ENCODE results near the gene RBM4. TPM values are rescaled to one million over a fixed set of nuclear protein-coding genes. Genes with fewer than 3 reads are reported as not detected.
A peak's percentile ranks its signal among the peaks of the same experiment; 100 is the strongest.

RBM4 gene
- total RNA-seq, 1 experiment from 2014 or later = 272 TPM

- no CpG with 5 or more reads among the region's 6 CpGs for WGBS (ENCODE audit: extremely low coverage, insufficient read length, low lambda C conversion rate)
- Mint-ChIP-seq H3K36me3 (ENCODE audit: insufficient read depth in 1 of 3, low read depth in 3 of 3) (peaks cover 43 to 75% (median 71%) of the 10 kb centered on the region in 3 experiments), H3K4me3 (no peak overlapping the region), H3K9me3 (no peaks in the 10 kb centered on the region), H3K27ac (peak overlapping the region in 1 of 3 experiments; percentile 65; a peak in 2 of 7 replicates), H3K4me1 (no peaks in the 10 kb centered on the region), H3K27me3 (ENCODE audit: low read depth) (no peaks in the 10 kb centered on the region; the same call in 1 of the 2 replicates)
- Histone ChIP-seq H3K4me2 (ENCODE audit: insufficient read depth, insufficient read length, low read length) (no peak overlapping the region), H3K4me1 (ENCODE audit: insufficient read depth, low read length) (no peaks in the 10 kb centered on the region), H4K5ac (ENCODE audit: insufficient read length, low read depth, low read length) (no peak overlapping the region), H2BK120ac (ENCODE audit: low read depth, low read length, poor library complexity, severe bottlenecking) (no peak overlapping the region), H3K79me2 (ENCODE audit: insufficient read depth, low read length) (no peaks in the 10 kb centered on the region; the same call in 1 of the 2 replicates), H3K18ac (ENCODE audit: insufficient read length, low read depth, low read length) (no peak overlapping the region), H3K9me3 (ENCODE audit: control insufficient read depth, low read depth, low read length) (no peaks in the 10 kb centered on the region), H3K27me3 (ENCODE audit: insufficient read depth, low read length) (no peaks in the 10 kb centered on the region), H4K8ac (replicated peaks; ENCODE audit: insufficient read length, low read depth, low read length) (no peak overlapping the region), H3K79me1 (ENCODE audit: insufficient read depth, low read depth, low read length, poor library complexity, severe bottlenecking) (peaks cover 22% of the 10 kb centered on the region), H2AFZ (ENCODE audit: low read length) (no peak overlapping the region), H3K9ac (ENCODE audit: extremely low read depth, insufficient read length, low read length) (no peak overlapping the region), H3K56ac (ENCODE audit: insufficient read length, low read depth, low read length) (no peak overlapping the region), H2BK5ac (ENCODE audit: insufficient read length, low read length) (no peak overlapping the region), H4K91ac (ENCODE audit: insufficient read length, low read depth, low read length) (no peak overlapping the region), H3K23me2 (ENCODE audit: insufficient read length, low read depth, low read length, poor library complexity, severe bottlenecking) (no peaks in the 10 kb centered on the region), H3T11ph (ENCODE audit: low read length) (no peak overlapping the region), H4K20me1 (ENCODE audit: control insufficient read depth, insufficient read depth, insufficient read length) (no peaks in the 10 kb centered on the region), H3K14ac (ENCODE audit: insufficient read depth, low read length) (no peak overlapping the region), H2BK15ac (ENCODE audit: low read depth, low read length) (no peak overlapping the region), H2BK12ac (ENCODE audit: insufficient read length, low read depth, low read length) (no peak overlapping the region), H3K27ac (ENCODE audit: insufficient read length, low read depth, low read length) (no peak overlapping the region), H2AK5ac (ENCODE audit: insufficient read length, low read length) (no peak overlapping the region), H3K4ac (ENCODE audit: low read depth, low read length) (no peak overlapping the region), H2BK20ac (ENCODE audit: low read depth, low read length, poor library complexity, severe bottlenecking) (no peak overlapping the region), H3K23ac (ENCODE audit: insufficient read length, low read depth, low read length) (no peak overlapping the region)
- no peak for DNase-seq
- no peak for TF ChIP-seq CTCF (conservative IDR thresholded peaks at IDR 0.05)
Observed at GRCh38 chr11:66653123-66653522, 14.6 kb downstream of the RBM4 start.
